Fibroblast of villous mesenchyme (primary cell): ENCODE data around the gene DUSP3. TPM values are rescaled to one million over a fixed set of nuclear protein-coding genes. Genes with fewer than 3 reads are reported as not detected.

Experiments
- DNase-seq: peaks from one replicate; pipeline ENCODE4 v3.0.0-alpha.2; 2010; ENCODE audit warnings: low read depth
- H3K4me3 ChIP-seq: 2 replicates; pipeline ENCODE4 v1.5.1; 2011; ENCODE audit warnings: low read depth, mild to moderate bottlenecking, low read length
- CTCF ChIP-seq: IDR thresholded peaks from 2 replicates; pipeline ENCODE4 v1.5.1; 2012; ENCODE audit warnings: low read depth, mild to moderate bottlenecking, low read length; ENCODE audit not compliant: insufficient read depth
- total RNA-seq: library from RNA; depleted of rRNA; stranded (reverse); fragments of >200 nt; gene quantifications from 2 replicates; pipeline ENCODE4 v1.2.3, GENCODE V29; 2012

Gene DUSP3
- total RNA-seq, 1 donor = 95.9 TPM

GRCh38 chr17:43723697-43724359, 54.9 kb downstream of the DUSP3 start:
- DNase-seq = peak; percentile 57
- no peak for TF ChIP-seq CTCF
- no peak overlapping the region for H3K4me3 ChIP-seq

- TF ChIP-seq CTCF = no peak
- no peak for DNase-seq
- H3K4me3 ChIP-seq = no peak overlapping the region
Observed at GRCh38 chr17:43722870-43723665, 55.7 kb downstream of the DUSP3 start.

GRCh38 chr17:43722269-43722619, 56.5 kb downstream of the DUSP3 start:
- no peak for DNase-seq
- TF ChIP-seq CTCF = no peak

GRCh38 chr17:43721537-43722268, 57.1 kb downstream of the DUSP3 start:
- TF ChIP-seq CTCF = no peak
- DNase-seq = peak; percentile 41
- H3K4me3 ChIP-seq = no peak overlapping the region

More at GRCh38 chr17:43722269-43722619, 56.5 kb downstream of the DUSP3 start:
- no peak overlapping the region for H3K4me3 ChIP-seq

- peak overlapping the region; percentile 64 for H3K4me3 ChIP-seq
- TF ChIP-seq CTCF = no peak
- DNase-seq = peak; percentile 52
Observed at GRCh38 chr17:43720311-43721060, 58.3 kb downstream of the DUSP3 start.

GRCh38 chr17:43719578-43719977, 59.2 kb downstream of the DUSP3 start:
- H3K4me3 ChIP-seq = no peak overlapping the region
- DNase-seq = no peak
- TF ChIP-seq CTCF = no peak
